Naive thymus-derived CD4-positive, alpha-beta T cell (primary cell): ENCODE results near the gene ZNF280A. TPM values are rescaled to one million over a fixed set of nuclear protein-coding genes. Genes with fewer than 3 reads are reported as not detected.

Experiments
- ATAC-seq: fragments of 150-1000 bp; cut with Tn5 transposase; 2 replicates; pipeline ENCODE4 v1.10.0; 2021; ENCODE audit warnings: mild to moderate bottlenecking, moderate library complexity
- CTCF ChIA-PET: fragments of 350-600 bp; sonication (Branson Sonifier 250); formaldehyde crosslinking; loops from one replicate; lab custom pipeline; 2021; ENCODE audit warnings: antibody characterized with exemption; lab: Charles Lee
- POLR2A ChIA-PET: fragments of 350-600 bp; sonication (Branson Sonifier 250); formaldehyde crosslinking; loops from one replicate; lab custom pipeline; 2021; ENCODE audit warnings: antibody characterized with exemption, inconsistent platforms; lab: Charles Lee
- DNase-seq, 9 donors: peaks; one replicate each; pipeline versions ENCODE4 v3.0.0 to v3.0.0-alpha.2; 2020 to 2022; ENCODE audit warnings: mixed read lengths in 1 of 9
- H3K27ac ChIP-seq: one replicate; pipeline ENCODE4 v1.7.0; 2013; ENCODE audit warnings: mild to moderate bottlenecking, low read depth, low read length, moderate library complexity
- H3K27me3 ChIP-seq, 2 donors: one replicate each; pipeline ENCODE4 v1.7.0; 2013; ENCODE audit warnings: low read length in 2 of 2, mild to moderate bottlenecking in 2 of 2, moderate library complexity in 2 of 2; ENCODE audit not compliant: control insufficient read depth in 2 of 2, insufficient read depth in 2 of 2
- H3K36me3 ChIP-seq, 3 experiments: 1 replicate in 2 of 3; 2 replicates in 1 of 3; pipeline ENCODE4 v1.7.0; 2013; ENCODE audit warnings: low read length in 3 of 3, mild to moderate bottlenecking in 3 of 3, moderate library complexity in 1 of 3; ENCODE audit not compliant: insufficient read depth in 3 of 3, control insufficient read depth in 2 of 3
- H3K4me1 ChIP-seq, 2 donors: one replicate each; pipeline ENCODE4 v1.7.0; 2013; ENCODE audit warnings: low read length in 2 of 2, mild to moderate bottlenecking in 2 of 2, moderate library complexity in 1 of 2; ENCODE audit not compliant: control insufficient read depth in 2 of 2, insufficient read depth in 2 of 2
- H3K4me3 ChIP-seq: 2 replicates; pipeline ENCODE4 v1.7.0; 2013; ENCODE audit warnings: mild to moderate bottlenecking, low read length
- H3K9me3 ChIP-seq, 3 experiments: 1 replicate in 2 of 3; 2 replicates in 1 of 3; pipeline ENCODE4 v1.7.0; 2013; ENCODE audit warnings: low read length in 3 of 3; ENCODE audit not compliant: control insufficient read depth in 2 of 3
- H3K27ac Mint-ChIP-seq, 9 donors: one replicate each; pipeline ENCODE4 v1.8.0; 2020 to 2022; ENCODE audit warnings: mixed read lengths in 9 of 9, mild to moderate bottlenecking in 8 of 9, moderate library complexity in 5 of 9, inconsistent platforms in 2 of 9
- H3K27me3 Mint-ChIP-seq, 5 donors: one replicate each; pipeline ENCODE4 v1.8.0; 2021 to 2022; ENCODE audit warnings: mixed read lengths in 5 of 5, mild to moderate bottlenecking in 1 of 5
- H3K36me3 Mint-ChIP-seq, 5 donors: one replicate each; pipeline ENCODE4 v1.8.0; 2020 to 2022; ENCODE audit warnings: mixed read lengths in 5 of 5, mild to moderate bottlenecking in 3 of 5, inconsistent platforms in 1 of 5
- H3K4me1 Mint-ChIP-seq, 7 donors: one replicate each; pipeline ENCODE4 v1.8.0; 2020 to 2022; ENCODE audit warnings: mixed read lengths in 7 of 7, mild to moderate bottlenecking in 3 of 7, inconsistent platforms in 1 of 7
- H3K4me3 Mint-ChIP-seq, 10 donors: one replicate each; pipeline ENCODE4 v1.8.0; 2020 to 2022; ENCODE audit warnings: mild to moderate bottlenecking in 10 of 10, mixed read lengths in 10 of 10, moderate library complexity in 6 of 10, inconsistent platforms in 2 of 10
- H3K9me3 Mint-ChIP-seq, 11 donors: one replicate each; pipeline ENCODE4 v1.8.0; 2020 to 2022; ENCODE audit warnings: mixed read lengths in 11 of 11, mild to moderate bottlenecking in 4 of 11, inconsistent platforms in 1 of 11, moderate library complexity in 1 of 11
- intact Hi-C, 2 donors: fragments of 100-400 bp; cut with micrococcal nuclease; formaldehyde crosslinking; loops; one replicate each; pipeline ENCODE4 v1.15.1; 2023
- polyA plus RNA-seq, 2 donors: library from polyadenylated mRNA; unstranded; fragments of 300-500 nt; fragmentation: Illumina TruSeq; gene quantifications; one replicate each; pipeline ENCODE4 v1.2.3, GENCODE V29; 2021
- total RNA-seq, 6 experiments: library from RNA in 5 of 6; stranded (reverse) in 5 of 6; gene quantifications; 1 replicate in 5 of 6; 2 replicates in 1 of 6; pipeline ENCODE4 v1.2.3 and lab custom pipeline; 2021 to 2026

ZNF280A gene
- total and polyA plus RNA-seq, 7 experiments from 2014 or later, result not detected

DNA sequence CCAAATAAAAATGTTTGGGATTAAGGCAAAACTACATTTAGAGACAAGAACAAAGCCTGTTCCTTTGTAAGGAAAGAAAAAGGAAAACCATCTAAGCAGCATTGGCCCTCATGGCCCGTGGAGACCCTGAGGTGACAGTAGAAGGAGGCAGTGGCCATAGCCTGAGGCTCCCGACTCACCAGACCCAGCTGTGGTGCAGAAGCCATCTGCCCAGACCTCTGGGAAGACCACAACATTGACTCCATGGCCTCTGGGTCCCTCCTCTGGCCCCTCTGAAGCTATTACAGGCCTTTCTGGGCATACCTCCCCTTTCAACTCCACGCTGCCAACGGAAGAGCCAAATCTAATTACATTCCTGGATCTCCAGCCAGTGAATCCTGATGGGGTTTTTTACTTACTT lies 32.6 kb upstream of the ZNF280A start:
- ChIA-PET CTCF (no interaction called here), POLR2A (no interaction called here)
- no peaks in the 10 kb centered on the region for H3K27me3 ChIP-seq
- no peaks in the 10 kb centered on the region for H3K4me1 ChIP-seq
- H3K36me3 Mint-ChIP-seq, result no peaks in the 10 kb centered on the region
- no peaks in the 10 kb centered on the region for H3K4me1 Mint-ChIP-seq
- no peaks in the 10 kb centered on the region for H3K9me3 ChIP-seq
- no peaks in the 10 kb centered on the region for H3K9me3 Mint-ChIP-seq
- no peak overlapping the region for H3K4me3 Mint-ChIP-seq
- H3K27ac Mint-ChIP-seq, result no peak overlapping the region
- H3K4me3 ChIP-seq, result no peak overlapping the region
- H3K27ac ChIP-seq, result no peak overlapping the region
- no peak for DNase-seq
- H3K27me3 Mint-ChIP-seq, result peaks cover 0 to 5% (median 0%) of the 10 kb centered on the region in 5 donors
- H3K36me3 ChIP-seq, result no peaks in the 10 kb centered on the region
- ATAC-seq, result no peak
- intact Hi-C loops, result no loop called here

DNA sequence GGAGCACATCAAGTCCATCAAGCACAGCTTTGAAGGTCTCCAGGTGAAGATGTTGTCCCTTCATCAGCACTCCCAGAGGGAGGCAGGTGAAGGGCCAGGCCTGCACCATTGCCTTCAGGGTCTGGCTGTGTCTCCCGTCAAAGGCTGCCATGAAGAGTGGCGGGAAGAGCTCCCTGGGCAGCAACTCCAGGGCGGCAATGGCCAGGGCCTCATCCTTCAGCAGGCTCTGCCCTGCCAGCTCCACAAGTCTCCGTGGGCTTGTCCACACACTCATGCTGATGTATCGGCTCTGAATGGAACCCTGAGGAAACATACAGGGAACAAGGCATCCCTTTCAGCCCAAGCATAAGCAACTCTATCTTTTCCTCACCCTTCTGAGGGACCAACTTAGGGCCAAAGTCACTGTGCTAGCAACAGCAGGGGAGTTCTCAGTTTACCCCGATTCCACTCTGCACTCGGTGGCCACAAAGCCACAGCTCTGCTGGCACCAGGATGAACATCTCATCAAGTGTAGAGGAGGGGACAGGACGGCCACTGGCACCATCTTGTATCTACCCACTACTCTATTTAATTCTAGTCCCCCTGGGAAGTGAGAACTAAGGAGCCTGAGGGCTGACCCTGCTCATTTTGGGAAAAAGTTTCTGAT lies 30.8 kb upstream of the ZNF280A start:
- H3K27ac ChIP-seq, result no peak overlapping the region
- Mint-ChIP-seq H3K4me3 (no peak overlapping the region), H3K36me3 (no peaks in the 10 kb centered on the region), H3K4me1 (no peaks in the 10 kb centered on the region), H3K27ac (no peak overlapping the region), H3K9me3 (no peaks in the 10 kb centered on the region), H3K27me3 (peaks cover 0 to 5% (median 0%) of the 10 kb centered on the region in 5 donors)
- H3K4me3 ChIP-seq, result no peak overlapping the region
- intact Hi-C loops, result no loop called here
- H3K4me1 ChIP-seq, result no peaks in the 10 kb centered on the region
- ChIA-PET CTCF (no interaction called here), POLR2A (no interaction called here)
- DNase-seq (no peak), ATAC-seq (no peak)
- no peaks in the 10 kb centered on the region for H3K36me3 ChIP-seq
- H3K9me3 ChIP-seq, result no peaks in the 10 kb centered on the region
- no peaks in the 10 kb centered on the region for H3K27me3 ChIP-seq

- Mint-ChIP-seq H3K4me1 (no peaks in the 10 kb centered on the region), H3K9me3 (no peaks in the 10 kb centered on the region), H3K27ac (no peak overlapping the region), H3K36me3 (no peaks in the 10 kb centered on the region), H3K27me3 (peaks cover 0 to 5% (median 0%) of the 10 kb centered on the region in 5 donors), H3K4me3 (no peak overlapping the region)
- ATAC-seq (no peak), DNase-seq (no peak)
- Histone ChIP-seq H3K4me1 (no peaks in the 10 kb centered on the region), H3K9me3 (no peaks in the 10 kb centered on the region), H3K36me3 (no peaks in the 10 kb centered on the region), H3K27me3 (no peaks in the 10 kb centered on the region), H3K27ac (no peak overlapping the region), H3K4me3 (no peak overlapping the region)
- intact Hi-C loops, result no loop called here
- CTCF ChIA-PET, result no interaction called here
- POLR2A ChIA-PET, result no interaction called here
Observed at GRCh38 chr22:22548910-22549309, 28.8 kb upstream of the ZNF280A start.

DNA sequence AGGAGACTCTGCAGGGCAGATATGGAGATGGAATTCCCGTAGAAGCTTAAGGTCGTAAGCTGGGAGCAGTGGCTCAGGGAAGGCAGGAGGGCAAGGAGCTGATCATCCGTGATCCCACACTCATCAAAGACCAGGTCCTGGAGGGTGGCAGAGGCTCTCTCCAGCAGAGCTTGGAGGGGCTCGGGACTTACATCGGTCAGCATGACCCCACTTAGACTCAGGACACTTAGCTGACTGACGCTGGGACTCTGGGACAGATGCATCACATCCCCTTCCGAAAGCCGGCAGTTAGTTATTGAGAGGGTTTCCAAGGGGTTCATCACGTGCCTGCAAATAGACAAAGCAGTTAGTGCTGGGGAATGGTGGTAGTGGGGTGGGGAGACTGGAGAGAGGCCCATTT lies 28.2 kb upstream of the ZNF280A start:
- Mint-ChIP-seq H3K9me3 (no peaks in the 10 kb centered on the region), H3K4me3 (no peak overlapping the region), H3K27me3 (peaks cover 0 to 5% (median 0%) of the 10 kb centered on the region in 5 donors), H3K27ac (no peak overlapping the region), H3K4me1 (no peaks in the 10 kb centered on the region), H3K36me3 (no peaks in the 10 kb centered on the region)
- no peaks in the 10 kb centered on the region for H3K27me3 ChIP-seq
- ChIA-PET POLR2A (no interaction called here), CTCF (no interaction called here)
- DNase-seq (no peak), ATAC-seq (no peak)
- no peak overlapping the region for H3K27ac ChIP-seq
- no peaks in the 10 kb centered on the region for H3K9me3 ChIP-seq
- H3K4me1 ChIP-seq, result no peaks in the 10 kb centered on the region
- H3K36me3 ChIP-seq, result no peaks in the 10 kb centered on the region
- intact Hi-C loops, result no loop called here
- no peak overlapping the region for H3K4me3 ChIP-seq

GRCh38 chr22:22547692-22548300 lies 27.7 kb upstream of the ZNF280A start:
- H3K36me3 ChIP-seq, result no peaks in the 10 kb centered on the region
- no peaks in the 10 kb centered on the region for H3K9me3 ChIP-seq
- Mint-ChIP-seq H3K36me3 (no peaks in the 10 kb centered on the region), H3K27ac (no peak overlapping the region), H3K27me3 (peaks cover 0 to 5% (median 0%) of the 10 kb centered on the region in 5 donors), H3K9me3 (no peaks in the 10 kb centered on the region), H3K4me3 (no peak overlapping the region), H3K4me1 (no peaks in the 10 kb centered on the region)
- ATAC-seq (no peak), DNase-seq (no peak)
- CTCF ChIA-PET, result no interaction called here
- intact Hi-C loops, result no loop called here
- no peaks in the 10 kb centered on the region for H3K27me3 ChIP-seq
- POLR2A ChIA-PET, result no interaction called here
- no peaks in the 10 kb centered on the region for H3K4me1 ChIP-seq
- no peak overlapping the region for H3K27ac ChIP-seq
- no peak overlapping the region for H3K4me3 ChIP-seq

DNA sequence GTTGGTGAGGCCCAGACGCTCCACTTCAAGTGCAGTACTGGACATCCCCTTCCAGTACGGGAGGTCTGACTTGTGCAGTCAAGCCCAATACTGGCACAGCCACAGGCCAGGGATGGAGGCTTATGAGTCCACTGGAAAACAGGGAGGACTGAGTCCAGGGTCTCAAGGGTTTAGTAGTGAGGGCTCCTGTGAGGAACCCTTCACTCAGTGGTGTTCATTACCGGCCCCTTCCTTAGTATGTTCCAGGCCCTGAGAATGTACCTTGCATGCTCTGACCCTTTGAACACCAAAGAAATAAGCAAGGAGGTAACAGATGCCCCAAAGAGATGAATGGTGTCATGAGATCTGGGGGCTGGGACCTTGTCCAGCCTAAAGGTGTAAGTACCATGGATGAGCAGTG lies 27.2 kb upstream of the ZNF280A start:
- Mint-ChIP-seq H3K36me3 (no peaks in the 10 kb centered on the region), H3K9me3 (no peaks in the 10 kb centered on the region), H3K4me3 (no peak overlapping the region), H3K27ac (no peak overlapping the region), H3K27me3 (peaks cover 0 to 7% (median 0%) of the 10 kb centered on the region in 5 donors), H3K4me1 (no peaks in the 10 kb centered on the region)
- Histone ChIP-seq H3K36me3 (no peaks in the 10 kb centered on the region), H3K4me3 (no peak overlapping the region), H3K27ac (no peak overlapping the region), H3K4me1 (no peaks in the 10 kb centered on the region), H3K27me3 (no peaks in the 10 kb centered on the region), H3K9me3 (no peaks in the 10 kb centered on the region)
- POLR2A ChIA-PET, result no interaction called here
- ATAC-seq, result no peak
- DNase-seq, result no peak
- intact Hi-C loops, result no loop called here
- CTCF ChIA-PET, result no interaction called here

DNA sequence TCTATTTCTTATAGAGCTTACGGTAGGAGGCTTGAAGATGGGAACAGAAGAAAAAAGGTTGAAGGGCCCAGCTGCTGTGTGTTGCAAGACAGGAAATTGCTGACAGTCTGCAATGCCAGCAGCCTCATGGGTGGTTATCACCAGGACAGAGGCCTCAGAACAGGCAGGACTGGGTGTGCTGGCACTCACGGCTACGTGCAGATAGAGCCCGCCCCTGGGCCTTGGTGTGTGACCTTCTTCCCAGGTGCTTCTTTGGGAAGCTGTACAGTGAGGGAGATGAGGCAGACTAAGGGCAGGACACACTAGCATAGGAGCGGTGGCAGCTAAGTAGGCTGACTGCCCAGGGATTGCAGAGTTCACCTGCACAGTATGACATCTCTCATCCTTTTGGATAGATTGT lies 26.4 kb upstream of the ZNF280A start:
- DNase-seq, result no peak
- H3K27me3 ChIP-seq, result peaks cover 0 to 2% of the 10 kb centered on the region in 2 donors
- no peaks in the 10 kb centered on the region for H3K36me3 ChIP-seq
- POLR2A ChIA-PET, result no interaction called here
- CTCF ChIA-PET, result no interaction called here
- peaks cover 0 to 8% (median 2%) of the 10 kb centered on the region in 5 donors for H3K27me3 Mint-ChIP-seq
- H3K4me3 ChIP-seq, result no peak overlapping the region
- intact Hi-C loops, result no loop called here
- no peaks in the 10 kb centered on the region for H3K4me1 Mint-ChIP-seq
- no peaks in the 10 kb centered on the region for H3K36me3 Mint-ChIP-seq
- H3K27ac Mint-ChIP-seq, result no peak overlapping the region
- H3K9me3 Mint-ChIP-seq, result no peaks in the 10 kb centered on the region
- no peaks in the 10 kb centered on the region for H3K9me3 ChIP-seq
- no peaks in the 10 kb centered on the region for H3K4me1 ChIP-seq
- H3K4me3 Mint-ChIP-seq, result no peak overlapping the region
- no peak overlapping the region for H3K27ac ChIP-seq
- peak; percentile 16 for ATAC-seq
